Fibroblast of villous mesenchyme (primary cell): ENCODE results near the gene OR4K1. TPM values are rescaled to one million over a fixed set of nuclear protein-coding genes. Genes with fewer than 3 reads are reported as not detected.

Source experiments
- DNase-seq: peaks from one replicate; pipeline ENCODE4 v3.0.0-alpha.2; 2010; ENCODE audit warnings: low read depth
- H3K4me3 ChIP-seq: 2 replicates; pipeline ENCODE4 v1.5.1; 2011; ENCODE audit warnings: low read depth, mild to moderate bottlenecking, low read length
- CTCF ChIP-seq: IDR thresholded peaks from 2 replicates; pipeline ENCODE4 v1.5.1; 2012; ENCODE audit warnings: low read depth, mild to moderate bottlenecking, low read length; ENCODE audit not compliant: insufficient read depth
- total RNA-seq: library from RNA; depleted of rRNA; stranded (reverse); fragments of >200 nt; gene quantifications from 2 replicates; pipeline ENCODE4 v1.2.3, GENCODE V29; 2012

The OR4K1 gene, protein sequence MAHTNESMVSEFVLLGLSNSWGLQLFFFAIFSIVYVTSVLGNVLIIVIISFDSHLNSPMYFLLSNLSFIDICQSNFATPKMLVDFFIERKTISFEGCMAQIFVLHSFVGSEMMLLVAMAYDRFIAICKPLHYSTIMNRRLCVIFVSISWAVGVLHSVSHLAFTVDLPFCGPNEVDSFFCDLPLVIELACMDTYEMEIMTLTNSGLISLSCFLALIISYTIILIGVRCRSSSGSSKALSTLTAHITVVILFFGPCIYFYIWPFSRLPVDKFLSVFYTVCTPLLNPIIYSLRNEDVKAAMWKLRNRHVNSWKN
- total RNA-seq: not detected in 2 replicates

DNA sequence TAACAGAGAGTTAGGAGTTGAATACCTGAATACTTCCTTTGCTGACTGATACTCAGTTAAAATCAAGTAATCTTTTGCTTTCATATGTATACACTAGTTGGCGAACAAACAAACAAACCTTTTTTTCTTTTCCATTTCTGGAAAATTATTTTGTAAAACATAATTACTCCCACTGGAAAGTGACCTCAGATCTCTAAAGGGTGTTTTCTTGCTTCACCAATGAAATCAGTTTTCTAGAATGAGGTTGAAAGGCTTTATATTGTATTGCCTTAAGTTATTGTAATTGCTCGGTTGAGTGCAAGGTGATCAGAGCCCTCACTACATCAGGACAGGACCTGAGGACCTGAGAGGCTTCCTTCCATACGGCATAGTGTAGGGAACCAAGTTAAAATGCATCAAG, at the start of gene OR4K1:
Gene OR4K1, plus strand, starts transcription at position 301 of the 400 bp plus-strand sequence. CDS start 4,750 bp downstream, outside the sequence.
- TF ChIP-seq CTCF: no peak
- no peak for DNase-seq
- H3K4me3 ChIP-seq: no peak within 1 kb of the TSS

DNA sequence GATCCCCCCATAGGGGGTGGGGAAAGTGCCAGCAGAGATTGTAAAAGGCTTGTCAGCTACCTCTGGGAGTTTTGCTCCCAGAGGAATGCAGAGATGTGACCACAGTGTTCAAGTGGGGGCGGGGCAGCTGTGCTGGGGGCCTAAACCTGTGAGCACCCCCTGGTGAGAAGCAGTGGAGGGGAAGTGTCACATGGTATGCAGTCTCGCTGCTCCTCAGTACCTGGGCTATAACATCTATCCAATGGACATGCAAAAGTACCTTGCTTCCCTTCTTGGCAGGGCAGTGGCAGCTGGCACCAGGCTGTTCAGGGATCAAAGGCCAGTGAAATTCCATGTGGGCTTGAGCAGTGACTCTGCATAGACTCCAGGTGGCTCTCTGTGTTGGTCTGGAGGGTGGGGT, 35.4 kb upstream of the OR4K1 start:
- H3K4me3 ChIP-seq: no peak overlapping the region
- no peak for TF ChIP-seq CTCF

GRCh38 chr14:19900999-19901398, 29.7 kb upstream of the OR4K1 start:
- H3K4me3 ChIP-seq: no peak overlapping the region
- DNase-seq: no peak
- TF ChIP-seq CTCF: no peak

More for the DNA sequence above, 35.4 kb upstream of the OR4K1 start:
- DNase-seq: no peak

- no peak for DNase-seq
- TF ChIP-seq CTCF: no peak
These were observed 28.3 kb upstream of the OR4K1 start for GRCh38 chr14:19902409-19902808.

GRCh38 chr14:19906665-19907064, 24.1 kb upstream of the OR4K1 start:
- no peak for TF ChIP-seq CTCF
- H3K4me3 ChIP-seq: no peak overlapping the region
- DNase-seq: no peak

More at GRCh38 chr14:19902409-19902808, 28.3 kb upstream of the OR4K1 start:
- H3K4me3 ChIP-seq: no peak overlapping the region

DNA sequence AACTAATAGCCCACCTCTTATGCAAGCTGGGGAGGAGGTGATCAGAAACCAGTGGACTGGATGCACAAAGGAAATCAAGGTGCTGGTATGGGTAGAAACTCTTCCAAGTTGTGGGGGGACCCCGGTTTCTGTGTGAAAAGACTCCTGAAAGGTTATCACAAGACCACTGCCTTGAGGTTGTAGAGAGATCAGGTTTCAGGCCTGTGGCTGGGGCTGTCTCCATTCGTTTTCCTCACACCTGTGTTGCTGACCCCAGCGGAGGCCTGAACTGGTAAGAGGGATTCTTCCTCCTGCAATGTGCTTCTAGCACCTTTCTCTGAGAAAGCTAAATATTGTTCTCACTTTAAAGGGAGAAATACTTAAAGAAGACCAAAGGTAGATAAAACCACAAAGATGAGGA, 19.6 kb upstream of the OR4K1 start:
- no peak for TF ChIP-seq CTCF
- DNase-seq: no peak
- H3K4me3 ChIP-seq: no peak overlapping the region

DNA sequence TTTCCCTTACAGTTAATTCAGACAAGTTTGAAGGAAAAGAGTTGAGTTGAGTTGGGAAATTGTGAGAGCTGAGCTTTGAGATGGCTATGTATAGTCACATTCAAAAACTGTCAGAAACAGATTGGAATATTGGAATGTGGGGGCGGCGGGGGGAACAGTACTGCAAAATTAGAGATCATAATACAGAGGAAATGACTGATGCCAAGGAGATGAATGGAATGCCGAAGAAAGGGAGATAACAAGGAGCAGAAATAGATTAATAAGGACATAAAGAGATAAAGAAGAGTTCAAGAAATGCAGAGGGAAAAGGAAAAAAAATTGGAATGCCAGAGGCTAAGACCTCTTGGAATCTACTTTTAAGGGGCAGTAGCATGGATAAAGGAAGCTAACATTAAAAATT, 13.5 kb upstream of the OR4K1 start:
- TF ChIP-seq CTCF: no peak
- DNase-seq: no peak
- no peak overlapping the region for H3K4me3 ChIP-seq
